Endothelial cell of umbilical vein (primary cell): ENCODE data around the gene TEX55. TPM values are rescaled to one million over a fixed set of nuclear protein-coding genes. Genes with fewer than 3 reads are reported as not detected.

ENCODE experiments used
- BruUV-seq: library from RNA; stranded (reverse); fragments of 400-500 nt; replicated peaks from 2 replicates; lab custom pipeline; 2021; lab: Mats Ljungman, UMichigan
- CTCF ChIA-PET: fragments of 300-600, 350-600 bp; sonication (Branson Sonifier 250); formaldehyde crosslinking; loops from one replicate; lab custom pipeline; 2021; ENCODE audit warnings: antibody characterized with exemption, inconsistent platforms; lab: Charles Lee
- POLR2A ChIA-PET: fragments of 300-600, 350-600 bp; sonication (Branson Sonifier 250); formaldehyde crosslinking; loops from one replicate; lab custom pipeline; 2021; ENCODE audit warnings: antibody characterized with exemption, inconsistent platforms; lab: Charles Lee
- DNase-seq: peaks from one replicate; pipeline ENCODE4 v3.0.0-alpha.2; 2011; ENCODE audit warnings: low read depth, low spot score
- FAIRE-seq: peaks from 2 replicates; lab custom pipeline; 2011; peaks lifted over from hg19 to GRCh38; lab: Jason Lieb, UNC
- H2AFZ ChIP-seq: 2 replicates; pipeline ENCODE4 v1.6.0; 2012; ENCODE audit warnings: low read depth, low read length, control low read depth, inconsistent platforms
- H3K27ac ChIP-seq: 2 replicates; pipeline ENCODE4 v1.5.1; 2011; ENCODE audit warnings: low read depth, mild to moderate bottlenecking, control low read depth, low read length, moderate library complexity; ENCODE audit not compliant: insufficient read depth
- H3K27me3 ChIP-seq, 2 experiments: 2 replicates each; pipeline versions ENCODE4 v1.6.0 to v1.6.1; 2011; ENCODE audit warnings: low read length in 2 of 2, mixed read lengths in 1 of 2; ENCODE audit not compliant: control insufficient read depth in 2 of 2, insufficient read depth in 2 of 2
- H3K36me3 ChIP-seq, 2 experiments: 2 replicates in 1 of 2; 3 replicates in 1 of 2; pipeline ENCODE4 v1.5.1; 2011; ENCODE audit warnings: low read length in 2 of 2, mild to moderate bottlenecking in 1 of 2, moderate library complexity in 1 of 2; ENCODE audit not compliant: control insufficient read depth in 2 of 2, insufficient read depth in 2 of 2; ENCODE audit errors: extremely low read depth in 1 of 2
- H3K4me1 ChIP-seq: 3 replicates; pipeline ENCODE4 v1.5.1; 2011; ENCODE audit warnings: mild to moderate bottlenecking, low read length; ENCODE audit not compliant: control insufficient read depth, insufficient read depth; ENCODE audit errors: extremely low read depth
- H3K4me2 ChIP-seq: 2 replicates; pipeline ENCODE4 v1.6.1; 2011; ENCODE audit warnings: low read length, control low read depth, mixed read lengths; ENCODE audit not compliant: insufficient read depth
- H3K4me3 ChIP-seq, 3 experiments: fragments of 200-600 bp in 1 of 3; sonication (generic), shearing (Covaris generic) in 1 of 3; replicated peaks in 1 of 3; 2 replicates each; pipeline ENCODE4 v1.5.1; 2011 to 2016; ENCODE audit warnings: control low read depth in 3 of 3, low read length in 3 of 3, mild to moderate bottlenecking in 2 of 3, inconsistent platforms in 1 of 3, low read depth in 1 of 3, moderate library complexity in 1 of 3; ENCODE audit not compliant: insufficient read depth in 1 of 3
- H3K79me2 ChIP-seq: 2 replicates; pipeline ENCODE4 v1.6.0; 2012; ENCODE audit warnings: low read length, inconsistent platforms; ENCODE audit not compliant: control insufficient read depth, insufficient read depth
- H3K9ac ChIP-seq: replicated peaks from 2 replicates; pipeline ENCODE3; 2011; ENCODE audit warnings: low read length, control low read depth; ENCODE audit not compliant: insufficient read depth; ENCODE audit errors: extremely low read depth
- H3K9me1 ChIP-seq: replicated peaks from 3 replicates; pipeline ENCODE4 v1.6.0; 2011; ENCODE audit warnings: mild to moderate bottlenecking, low read length; ENCODE audit not compliant: control insufficient read depth, insufficient read depth; ENCODE audit errors: extremely low read depth
- H3K9me3 ChIP-seq: replicated peaks from 2 replicates; pipeline ENCODE4 v1.5.1; 2012; ENCODE audit warnings: low read length, inconsistent platforms; ENCODE audit not compliant: control insufficient read depth, insufficient read depth
- H4K20me1 ChIP-seq: replicated peaks from 2 replicates; pipeline ENCODE3; 2011; ENCODE audit warnings: mild to moderate bottlenecking, low read length; ENCODE audit not compliant: control insufficient read depth, insufficient read depth; ENCODE audit errors: extremely low read depth
- EZH2 ChIP-seq: IDR thresholded peaks from 2 replicates; pipeline ENCODE4 v1.6.1; 2012; ENCODE audit warnings: borderline replicate concordance, low read depth, mild to moderate bottlenecking, moderate library complexity, low read length, inconsistent platforms; ENCODE audit not compliant: severe bottlenecking
- FOS ChIP-seq: IDR thresholded peaks from 2 replicates; pipeline ENCODE4 v1.6.1; 2011; ENCODE audit warnings: mild to moderate bottlenecking, low read length, moderate library complexity, borderline replicate concordance; ENCODE audit not compliant: insufficient read depth
- GATA2 ChIP-seq: IDR thresholded peaks from 2 replicates; pipeline ENCODE4 v1.7.0; 2011; ENCODE audit warnings: low read depth, mild to moderate bottlenecking, moderate library complexity, mixed read lengths, low read length; ENCODE audit not compliant: insufficient read length, insufficient read depth
- JUN ChIP-seq: IDR thresholded peaks from 2 replicates; pipeline ENCODE4 v1.6.1; 2011; ENCODE audit warnings: borderline replicate concordance, low read depth; ENCODE audit not compliant: insufficient read length, insufficient read depth
- MAX ChIP-seq: IDR thresholded peaks from 2 replicates; pipeline ENCODE4 v1.6.1; 2011; ENCODE audit not compliant: insufficient read depth, insufficient read length
- MYC ChIP-seq: IDR thresholded peaks from one replicate; pipeline ENCODE4 v1.6.1; 2011; ENCODE audit warnings: mild to moderate bottlenecking, low read depth, low read length
- POLR2A ChIP-seq: IDR thresholded peaks from 2 replicates; pipeline ENCODE4 v1.6.1; 2012; ENCODE audit warnings: low read depth, mild to moderate bottlenecking, control low read depth, low read length
- POLR2AphosphoS5 ChIP-seq: IDR thresholded peaks from 2 replicates; pipeline ENCODE4 v1.6.1; 2012; ENCODE audit warnings: low read depth, mild to moderate bottlenecking, control low read depth, low read length, moderate library complexity; ENCODE audit not compliant: insufficient read depth
- dilution Hi-C: fragments of 300-500 bp; cut with MboI; formaldehyde crosslinking; loops from one replicate; pipeline ENCODE4 v1.15.0; 2019; ENCODE audit warnings: low sequenced_read_pairs; ENCODE audit not compliant: extremely low pct_ligation_motif_present
- intact Hi-C: fragments of 100-400 bp; cut with micrococcal nuclease; formaldehyde crosslinking; loops from one replicate; pipeline ENCODE4 v1.10.0; 2022
- polyA plus RNA-seq, 4 experiments: library from polyadenylated mRNA; depleted of rRNA in 3 of 4; stranded (reverse) in 3 of 4; unstranded in 1 of 4; fragments of >200 nt; gene quantifications; 2 replicates each; pipeline versions ENCODE4 v1.2.1 to v1.2.3, GENCODE V29; 2011 to 2012; ENCODE audit warnings: missing spikeins in 1 of 4
- total RNA-seq: library from RNA; stranded (reverse); gene quantifications from 2 replicates; pipeline ENCODE4 v1.2.3, GENCODE V29; 2021
- TF ChIP-seq, protein P1 (sequence below), 2 donors: IDR thresholded peaks; 1 replicate in 1 of 2; 2 replicates in 1 of 2; pipeline ENCODE4 v1.5.1; 2011; ENCODE audit warnings: low read length in 2 of 2, mild to moderate bottlenecking in 2 of 2, moderate library complexity in 2 of 2, control low read depth in 1 of 2, inconsistent platforms in 1 of 2, low read depth in 1 of 2; ENCODE audit not compliant: insufficient read depth in 1 of 2; ENCODE audit errors: extremely low read depth in 1 of 2

The TEX55 gene
- total and polyA plus RNA-seq, 2 donors (not counting 3 experiments of a cell fraction or from before 2014, with no cell fraction given), result not detected

DNA sequence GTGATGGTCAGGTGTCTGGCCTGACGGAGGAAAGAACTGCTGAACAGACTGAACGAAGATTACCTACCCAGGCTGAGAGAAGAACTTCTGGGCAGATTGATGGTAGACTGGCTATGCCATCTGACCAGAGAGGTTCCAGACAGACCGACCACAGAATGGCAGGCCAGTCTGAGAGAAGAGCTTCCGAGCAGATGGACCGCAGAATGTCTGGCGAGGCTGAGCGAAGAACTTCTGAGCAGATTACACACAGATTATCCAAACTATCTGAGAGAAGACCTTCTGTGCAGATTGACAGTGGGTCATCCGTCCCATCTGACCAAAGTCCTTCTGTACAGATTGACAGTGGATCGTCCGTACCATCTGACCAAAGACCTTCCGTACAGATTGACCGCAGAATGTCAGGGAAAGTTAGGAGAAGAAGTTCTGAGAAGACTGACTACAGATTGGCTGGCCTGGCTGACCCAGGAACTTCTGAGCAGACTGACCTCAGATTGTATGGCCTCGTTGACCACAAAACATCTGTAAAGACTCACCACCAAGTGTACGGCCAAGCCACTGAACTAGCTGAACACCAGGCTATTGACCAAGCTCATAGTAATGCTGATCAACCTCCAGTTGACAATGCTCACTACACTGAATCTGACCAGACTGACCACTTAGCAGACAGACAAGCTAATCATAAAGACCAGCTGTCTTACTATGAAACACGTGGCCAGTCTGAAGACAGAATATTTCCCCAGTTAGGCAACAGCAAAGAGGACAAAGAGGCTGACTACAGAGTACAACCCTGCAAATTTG lies 812 bp downstream of the TEX55 start:
- Histone ChIP-seq H3K27me3 (no peaks in the 10 kb centered on the region), H3K4me3 (no peak overlapping the region), H3K9me1 (no peaks in the 10 kb centered on the region), H3K27ac (no peak overlapping the region), H3K4me1 (no peaks in the 10 kb centered on the region), H3K4me2 (no peak overlapping the region), H3K9me3 (no peaks in the 10 kb centered on the region), H4K20me1 (no peaks in the 10 kb centered on the region), H3K79me2 (no peaks in the 10 kb centered on the region), H2AFZ (no peak overlapping the region), H3K9ac (no peak overlapping the region), H3K36me3 (no peaks in the 10 kb centered on the region)
- dilution Hi-C loops, result no loop called here
- intact Hi-C loops, result no loop called here
- no peak for DNase-seq
- CTCF ChIA-PET, result interaction anchor here (4.5 kb wide), 1 partner anchor 94 kb away, joined by 33 read pairs; the partner anchor contains the start of gene B4GALT4
- TF ChIP-seq POLR2A (no peak), FOS (no peak), POLR2AphosphoS5 (no peak), JUN (no peak), GATA2 (no peak), MYC (no peak), EZH2 (no peak), MAX (no peak)
- TF ChIP-seq, protein P1, sequence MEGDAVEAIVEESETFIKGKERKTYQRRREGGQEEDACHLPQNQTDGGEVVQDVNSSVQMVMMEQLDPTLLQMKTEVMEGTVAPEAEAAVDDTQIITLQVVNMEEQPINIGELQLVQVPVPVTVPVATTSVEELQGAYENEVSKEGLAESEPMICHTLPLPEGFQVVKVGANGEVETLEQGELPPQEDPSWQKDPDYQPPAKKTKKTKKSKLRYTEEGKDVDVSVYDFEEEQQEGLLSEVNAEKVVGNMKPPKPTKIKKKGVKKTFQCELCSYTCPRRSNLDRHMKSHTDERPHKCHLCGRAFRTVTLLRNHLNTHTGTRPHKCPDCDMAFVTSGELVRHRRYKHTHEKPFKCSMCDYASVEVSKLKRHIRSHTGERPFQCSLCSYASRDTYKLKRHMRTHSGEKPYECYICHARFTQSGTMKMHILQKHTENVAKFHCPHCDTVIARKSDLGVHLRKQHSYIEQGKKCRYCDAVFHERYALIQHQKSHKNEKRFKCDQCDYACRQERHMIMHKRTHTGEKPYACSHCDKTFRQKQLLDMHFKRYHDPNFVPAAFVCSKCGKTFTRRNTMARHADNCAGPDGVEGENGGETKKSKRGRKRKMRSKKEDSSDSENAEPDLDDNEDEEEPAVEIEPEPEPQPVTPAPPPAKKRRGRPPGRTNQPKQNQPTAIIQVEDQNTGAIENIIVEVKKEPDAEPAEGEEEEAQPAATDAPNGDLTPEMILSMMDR (IDR thresholded peaks at IDR 0.05; ENCODE audit: extremely low read depth in 1 of 2, insufficient read depth in 1 of 2, low read depth in 1 of 2, low read length in 2 of 2), result no peak
- BruUV-seq, result no TSS peak
- POLR2A ChIA-PET, result no interaction called here
- no peak for FAIRE-seq
